Left ventricle myocardium inferior (tissue), 1 donor: ENCODE data around the gene RERE. TPM values are rescaled to one million over a fixed set of nuclear protein-coding genes. Genes with fewer than 3 reads are reported as not detected.

Experiments used
- DNase-seq: peaks from one replicate; pipeline ENCODE4 v3.0.0-alpha.2; 2020
- H3K27ac ChIP-seq: fragments of 200-600 bp; replicated peaks from 2 replicates; pipeline ENCODE4 v1.8.0; 2021
- H3K27me3 ChIP-seq: fragments of 200-600 bp; 2 replicates; pipeline ENCODE4 v1.8.0; 2021; ENCODE audit warnings: low read depth
- H3K36me3 ChIP-seq: fragments of 200-600 bp; 2 replicates; pipeline ENCODE4 v1.8.0; 2021
- H3K4me1 ChIP-seq: fragments of 200-600 bp; 2 replicates; pipeline ENCODE4 v1.8.0; 2021
- H3K4me3 ChIP-seq: fragments of 200-600 bp; 2 replicates; pipeline ENCODE4 v1.8.0; 2021; ENCODE audit warnings: mild to moderate bottlenecking, moderate library complexity
- H3K9me3 ChIP-seq: fragments of 200-600 bp; replicated peaks from 2 replicates; pipeline ENCODE4 v1.8.0; 2021
- intact Hi-C: fragments of 100-400 bp; cut with micrococcal nuclease; formaldehyde crosslinking; loops from one replicate; pipeline ENCODE4 v1.11.0; 2022
- total RNA-seq: library from RNA; stranded (reverse); fragmentation: NEBNext Ultra II Directional; extraction: Animal tissue kit (Norgen Biotek cat#: 25700); gene quantifications from one replicate; pipeline ENCODE4 v1.2.1, GENCODE V29; 2021
- TF ChIP-seq, protein P1 (sequence below): fragments of 200-600 bp; IDR thresholded peaks from 2 replicates; pipeline ENCODE4 v1.8.0; 2021; ENCODE audit warnings: antibody characterized with exemption, mild to moderate bottlenecking, borderline replicate concordance
- donor health status: DM: no; HTN: yes; CAD: no; lungs with severe emphysema.

RERE gene
- total RNA-seq, 1 donor from 2014 or later = 141 TPM

DNA sequence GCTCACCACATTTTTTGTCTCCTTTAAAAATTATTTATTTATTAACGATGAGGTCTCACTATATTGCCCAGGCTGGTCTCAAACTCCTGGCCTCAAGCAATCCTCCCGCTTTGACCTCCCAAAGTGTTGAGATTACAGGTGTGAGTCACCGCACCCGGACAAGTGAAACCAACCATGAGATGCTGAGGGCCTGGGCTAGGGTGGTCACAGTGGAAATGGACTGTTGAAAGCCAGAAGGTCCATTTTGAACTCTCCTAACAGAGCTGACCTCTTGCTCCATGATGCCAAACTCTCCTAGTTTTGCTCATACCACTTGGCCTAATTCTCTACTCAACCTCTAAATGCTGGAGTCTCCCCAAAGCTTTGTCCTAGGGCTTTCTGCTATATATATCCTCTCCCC, 390.4 kb downstream of the RERE start:
- H3K9me3 ChIP-seq = no peaks in the 10 kb centered on the region

DNA sequence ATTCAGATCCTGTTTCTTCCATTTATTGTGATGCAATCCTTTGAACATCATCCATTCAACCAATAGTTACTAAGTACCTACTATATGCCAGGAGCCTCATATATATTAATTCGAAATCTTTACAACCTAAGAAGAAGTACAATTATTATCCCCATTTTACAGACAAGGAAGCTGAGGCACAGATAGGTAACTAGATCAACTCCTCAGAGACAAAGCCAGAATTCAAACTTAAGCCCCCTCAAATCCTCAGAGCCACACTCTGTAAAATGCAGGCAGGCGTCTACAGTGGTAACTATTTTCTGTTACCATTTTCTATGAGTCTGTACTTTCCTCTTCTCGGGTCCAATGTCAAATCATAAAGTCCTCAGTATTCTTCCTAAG, 391.7 kb downstream of the RERE start:
- Histone ChIP-seq H3K36me3 (peaks cover under 1% of the 10 kb centered on the region), H3K9me3 (no peaks in the 10 kb centered on the region), H3K4me3 (no peak overlapping the region), H3K27ac (peak overlapping the region; percentile 98), H3K4me1 (peaks cover 85% of the 10 kb centered on the region), H3K27me3 (no peaks in the 10 kb centered on the region)
- intact Hi-C loops = no loop called here
- no peak for DNase-seq
- TF ChIP-seq, protein P1, sequence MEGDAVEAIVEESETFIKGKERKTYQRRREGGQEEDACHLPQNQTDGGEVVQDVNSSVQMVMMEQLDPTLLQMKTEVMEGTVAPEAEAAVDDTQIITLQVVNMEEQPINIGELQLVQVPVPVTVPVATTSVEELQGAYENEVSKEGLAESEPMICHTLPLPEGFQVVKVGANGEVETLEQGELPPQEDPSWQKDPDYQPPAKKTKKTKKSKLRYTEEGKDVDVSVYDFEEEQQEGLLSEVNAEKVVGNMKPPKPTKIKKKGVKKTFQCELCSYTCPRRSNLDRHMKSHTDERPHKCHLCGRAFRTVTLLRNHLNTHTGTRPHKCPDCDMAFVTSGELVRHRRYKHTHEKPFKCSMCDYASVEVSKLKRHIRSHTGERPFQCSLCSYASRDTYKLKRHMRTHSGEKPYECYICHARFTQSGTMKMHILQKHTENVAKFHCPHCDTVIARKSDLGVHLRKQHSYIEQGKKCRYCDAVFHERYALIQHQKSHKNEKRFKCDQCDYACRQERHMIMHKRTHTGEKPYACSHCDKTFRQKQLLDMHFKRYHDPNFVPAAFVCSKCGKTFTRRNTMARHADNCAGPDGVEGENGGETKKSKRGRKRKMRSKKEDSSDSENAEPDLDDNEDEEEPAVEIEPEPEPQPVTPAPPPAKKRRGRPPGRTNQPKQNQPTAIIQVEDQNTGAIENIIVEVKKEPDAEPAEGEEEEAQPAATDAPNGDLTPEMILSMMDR = no peak

More for the DNA sequence above, 390.4 kb downstream of the RERE start:
- DNase-seq = no peak
- intact Hi-C loops = no loop called here
- peaks cover 85% of the 10 kb centered on the region for H3K4me1 ChIP-seq
- no peaks in the 10 kb centered on the region for H3K27me3 ChIP-seq
- no peak overlapping the region for H3K4me3 ChIP-seq
- TF ChIP-seq, protein P1 = no peak
- H3K27ac ChIP-seq = peak overlapping the region; percentile 98
- H3K36me3 ChIP-seq = no peaks in the 10 kb centered on the region

DNA sequence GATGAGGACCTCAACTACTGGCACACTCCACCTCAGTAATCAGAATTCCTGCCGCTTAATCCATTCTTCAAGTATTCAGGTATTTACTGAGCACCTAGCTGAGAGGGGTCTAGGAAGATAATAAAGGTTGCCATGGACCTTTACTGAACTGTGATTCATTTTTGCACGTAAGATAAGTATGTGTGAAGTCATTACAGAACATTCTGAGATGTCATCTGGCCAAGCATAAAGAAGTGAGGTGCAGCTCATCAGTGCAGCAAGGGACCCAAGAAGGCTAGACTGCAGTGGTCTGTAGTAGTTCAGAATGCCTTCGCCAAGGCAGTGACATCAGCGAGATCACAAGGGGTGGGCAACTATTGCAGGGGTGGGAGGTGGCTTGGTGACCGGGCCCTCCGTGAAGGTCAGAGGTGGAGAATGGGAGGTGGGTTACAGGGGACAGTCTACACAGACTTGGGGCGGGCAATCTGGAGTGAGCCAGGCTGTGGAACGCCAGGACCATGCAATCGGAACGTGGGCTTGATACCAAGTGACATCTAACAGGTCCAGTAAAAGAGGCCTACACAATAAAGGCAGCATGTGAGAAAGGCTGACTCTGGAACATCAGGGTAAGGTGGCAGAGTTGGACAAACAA, 392.2 kb downstream of the RERE start:
- DNase-seq = no peak
- TF ChIP-seq, protein P1 = no peak
- intact Hi-C loops = no loop called here
- Histone ChIP-seq H3K27me3 (no peaks in the 10 kb centered on the region), H3K27ac (peak overlapping the region; percentile 98), H3K9me3 (no peaks in the 10 kb centered on the region), H3K4me1 (peaks cover 85% of the 10 kb centered on the region), H3K4me3 (peak overlapping the region; percentile 84), H3K36me3 (peaks cover 5% of the 10 kb centered on the region)

DNA sequence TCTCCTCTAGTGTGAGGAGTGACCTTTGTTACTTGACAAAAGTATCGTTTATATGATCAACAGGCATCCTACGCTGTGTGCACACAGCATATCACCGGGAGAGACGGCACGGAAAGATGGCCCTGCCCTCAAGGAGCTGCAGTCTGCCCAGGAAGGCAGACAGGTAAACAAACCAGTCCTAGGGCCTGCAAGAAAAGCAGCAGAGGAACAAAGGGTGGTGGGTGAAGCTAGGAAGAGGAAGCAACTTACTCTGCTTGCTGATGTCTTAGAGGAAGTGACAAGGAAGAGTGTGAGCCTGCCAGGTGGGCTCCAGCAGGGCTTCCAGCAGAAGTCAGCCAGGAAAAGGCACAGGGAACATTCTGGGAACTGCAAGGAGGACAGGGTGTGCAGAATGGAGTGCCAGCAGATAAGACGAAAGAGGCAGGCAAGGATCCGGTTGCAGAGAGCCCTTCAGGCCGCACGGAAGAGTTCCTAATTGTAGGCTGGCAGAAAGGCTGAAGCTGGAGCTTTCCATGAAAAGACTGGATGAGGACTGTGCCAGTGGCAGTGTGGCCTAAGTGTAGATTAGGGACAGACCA, 392.8 kb downstream of the RERE start:
- Histone ChIP-seq H3K9me3 (no peaks in the 10 kb centered on the region), H3K27me3 (no peaks in the 10 kb centered on the region), H3K27ac (peak overlapping the region; percentile 98), H3K36me3 (peaks cover 9% of the 10 kb centered on the region), H3K4me3 (peak overlapping the region; percentile 84), H3K4me1 (peaks cover 85% of the 10 kb centered on the region)
- TF ChIP-seq, protein P1 = no peak
- intact Hi-C loops = no loop called here
- peak; percentile 43 for DNase-seq

DNA sequence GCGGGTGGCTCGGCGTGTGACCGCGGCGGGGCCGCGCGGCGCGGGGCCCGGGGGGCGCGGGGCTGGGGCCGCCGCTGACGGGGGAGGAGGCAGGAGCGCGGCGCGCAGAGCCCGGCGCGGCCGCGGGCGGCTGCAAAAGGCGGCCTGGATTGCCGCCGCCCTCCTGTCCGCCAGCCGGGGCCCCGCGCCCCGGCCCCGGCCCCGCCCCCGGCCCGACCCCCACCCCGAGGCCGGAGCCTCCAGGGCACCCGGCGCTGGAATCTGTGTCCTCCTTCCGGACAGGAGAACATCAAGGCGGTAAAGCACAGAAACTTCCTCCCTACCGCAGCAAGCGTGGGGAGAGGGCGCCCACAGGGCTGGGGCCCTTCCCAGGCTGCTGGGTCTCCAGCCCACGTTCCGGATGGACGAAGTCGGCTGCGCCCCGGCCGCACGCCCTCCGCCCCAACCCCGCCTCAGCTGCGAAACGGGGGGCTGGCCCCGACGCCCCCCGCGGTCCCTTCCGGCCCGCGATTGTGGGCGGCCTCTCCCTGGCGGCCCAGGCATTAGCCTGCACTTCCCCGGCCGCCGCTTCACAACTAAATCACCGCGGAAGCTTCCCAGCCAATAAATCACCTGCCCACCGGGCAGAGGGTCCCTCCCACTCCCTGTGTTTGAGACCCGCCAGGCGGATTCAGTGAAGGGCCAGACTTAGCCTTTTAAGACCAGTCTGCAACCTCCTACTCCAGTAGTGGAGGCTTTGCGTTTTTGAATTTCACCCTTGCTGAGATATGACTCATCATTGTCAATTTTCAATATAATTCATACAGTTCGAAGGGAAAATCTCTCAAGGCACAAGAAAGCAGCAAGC, 393.5 kb downstream of the RERE start:
- TF ChIP-seq, protein P1 = peak; percentile 37
- peak overlapping the region; percentile 84 for H3K4me3 ChIP-seq
- H3K36me3 ChIP-seq = peaks cover 9% of the 10 kb centered on the region
- DNase-seq = peak; percentile 52
- peaks cover 88% of the 10 kb centered on the region for H3K4me1 ChIP-seq
- H3K9me3 ChIP-seq = no peaks in the 10 kb centered on the region
- H3K27me3 ChIP-seq = no peaks in the 10 kb centered on the region
- peak overlapping the region; percentile 98 for H3K27ac ChIP-seq
- intact Hi-C loops = no loop called here
